DND-41 (cell line): ENCODE data around the gene SYT1.

ENCODE experiments used
- CTCF ChIP-seq: IDR thresholded peaks from 2 replicates; pipeline ENCODE4 v1.5.1; 2012; ENCODE audit warnings: borderline replicate concordance, low read length, moderate library complexity, mild to moderate bottlenecking; ENCODE audit not compliant: poor library complexity, severe bottlenecking; ENCODE audit errors: extremely low read depth
- EZH2 ChIP-seq: IDR thresholded peaks from 3 replicates; pipeline ENCODE4 v1.6.1; 2012; ENCODE audit warnings: borderline replicate concordance, low read depth, mild to moderate bottlenecking, moderate library complexity, low read length, inconsistent platforms; ENCODE audit not compliant: severe bottlenecking

GRCh38 chr12:79124385-79124784 lies 259.8 kb downstream of the SYT1 start:
- TF ChIP-seq CTCF: no peak
- TF ChIP-seq EZH2: no peak
